ENCODE data around the gene ZNF484.
A peak's percentile ranks its signal among the peaks of the same experiment; 100 is the strongest.
"Not testable (repeated sequence)": the region's sequence is repeated elsewhere in the genome, so short reads cannot be mapped to it uniquely, and the experiment has no call there.

Gene ZNF484

GRCh38 chr9:92860867-92861266 is 17.0 kb downstream of the ZNF484 start:
- DNase-seq (ENCODE audit: low spot score) = no peak

GRCh38 chr9:92857236-92857635 is 20.6 kb downstream of the ZNF484 start:
- no peak for DNase-seq (ENCODE audit: low spot score)

- no peak for DNase-seq (ENCODE audit: low spot score)
Measured at GRCh38 chr9:92853716-92854115, 24.1 kb downstream of the ZNF484 start.

GRCh38 chr9:92850898-92851297 is 26.9 kb downstream of the ZNF484 start:
- DNase-seq (ENCODE audit: low spot score) = no peak

GRCh38 chr9:92848740-92849139 is 29.1 kb downstream of the ZNF484 start:
- not testable (repeated sequence) for DNase-seq (ENCODE audit: low spot score)

GRCh38 chr9:92846662-92847145 is 31.1 kb downstream of the ZNF484 start:
- DNase-seq (ENCODE audit: low spot score) = no peak

- DNase-seq (ENCODE audit: low spot score) = not testable (repeated sequence)
Measured at GRCh38 chr9:92838411-92838810, 39.4 kb downstream of the ZNF484 start.

GRCh38 chr9:92837191-92837590 is 40.6 kb downstream of the ZNF484 start:
- DNase-seq (ENCODE audit: low spot score) = no peak

- DNase-seq (ENCODE audit: low spot score) = no peak
Measured at GRCh38 chr9:92829420-92829819, 48.4 kb downstream of the ZNF484 start.

GRCh38 chr9:92825065-92825464 is 52.8 kb downstream of the ZNF484 start:
- DNase-seq (ENCODE audit: low spot score) = not testable (repeated sequence)

- DNase-seq (ENCODE audit: low spot score) = no peak
Measured at GRCh38 chr9:92820964-92821363, 56.9 kb downstream of the ZNF484 start.

- DNase-seq (ENCODE audit: low spot score) = not testable (repeated sequence)
Measured at GRCh38 chr9:92819898-92820297, 57.9 kb downstream of the ZNF484 start.

- DNase-seq (ENCODE audit: low spot score) = not testable (repeated sequence)
Measured at GRCh38 chr9:92809629-92810326, 68.1 kb downstream of the ZNF484 start.

- peak; percentile 69 for DNase-seq (ENCODE audit: low spot score)
Measured at GRCh38 chr9:92808726-92809451, 68.9 kb downstream of the ZNF484 start.

GRCh38 chr9:92807757-92808725 is 69.8 kb downstream of the ZNF484 start:
- no peak for DNase-seq (ENCODE audit: low spot score)

GRCh38 chr9:92807031-92807756 is 70.6 kb downstream of the ZNF484 start:
- no peak for DNase-seq (ENCODE audit: low spot score)

GRCh38 chr9:92804727-92805126 is 73.1 kb downstream of the ZNF484 start:
- DNase-seq (ENCODE audit: low spot score) = no peak

GRCh38 chr9:92798358-92798757 is 79.5 kb downstream of the ZNF484 start:
- no peak for DNase-seq (ENCODE audit: low spot score)

- not testable (repeated sequence) for DNase-seq (ENCODE audit: low spot score)
Measured at GRCh38 chr9:92796337-92796804, 81.5 kb downstream of the ZNF484 start.

- no peak for DNase-seq (ENCODE audit: low spot score)
Measured at GRCh38 chr9:92795598-92796336, 82.1 kb downstream of the ZNF484 start.
